Measurements from ENCODE around the gene ABHD18.
"Not testable (repeated sequence)": the region's sequence is repeated elsewhere in the genome, so short reads cannot be mapped to it uniquely, and the experiment has no call there.

The ABHD18 gene

DNA sequence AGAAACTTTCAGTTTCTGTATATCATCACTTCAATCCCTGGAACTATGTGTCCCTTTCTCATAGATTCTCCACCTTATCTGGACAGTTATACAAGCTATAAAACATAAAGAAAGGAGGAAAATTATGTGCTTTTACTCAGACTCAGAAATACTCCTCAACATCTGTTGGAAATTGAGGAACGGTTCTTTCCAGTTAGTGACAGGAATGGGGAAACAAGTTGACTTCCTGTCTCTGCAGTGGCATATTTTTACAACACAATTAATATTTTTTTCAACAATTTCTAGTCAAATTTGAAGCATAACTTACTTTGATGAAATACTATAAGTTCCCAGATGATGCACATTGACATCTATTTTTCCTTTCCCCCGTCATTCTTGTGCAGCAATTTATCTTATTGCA, 27.9 kb downstream of the ABHD18 start:
- DNase-seq: no peak

DNA sequence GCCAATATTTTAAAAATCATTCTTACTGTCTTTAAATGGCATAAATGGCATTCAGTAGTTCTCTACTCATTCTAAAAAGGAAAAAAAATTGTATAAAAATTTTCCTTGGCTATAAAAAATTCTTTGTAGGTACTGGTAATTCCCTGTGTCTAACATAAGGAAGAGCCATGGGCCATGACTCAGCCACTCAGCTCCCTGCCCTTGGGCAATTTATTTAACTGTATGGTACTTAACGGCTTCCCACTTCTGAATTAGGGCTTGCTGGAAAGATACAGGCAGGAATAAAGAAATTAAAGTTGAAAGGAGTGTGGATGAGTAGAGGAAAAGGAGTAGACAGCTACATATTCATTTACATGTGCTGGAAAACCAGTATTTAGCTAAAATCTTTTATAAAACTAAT, 30.6 kb downstream of the ABHD18 start:
- peak; percentile 11 for DNase-seq

DNA sequence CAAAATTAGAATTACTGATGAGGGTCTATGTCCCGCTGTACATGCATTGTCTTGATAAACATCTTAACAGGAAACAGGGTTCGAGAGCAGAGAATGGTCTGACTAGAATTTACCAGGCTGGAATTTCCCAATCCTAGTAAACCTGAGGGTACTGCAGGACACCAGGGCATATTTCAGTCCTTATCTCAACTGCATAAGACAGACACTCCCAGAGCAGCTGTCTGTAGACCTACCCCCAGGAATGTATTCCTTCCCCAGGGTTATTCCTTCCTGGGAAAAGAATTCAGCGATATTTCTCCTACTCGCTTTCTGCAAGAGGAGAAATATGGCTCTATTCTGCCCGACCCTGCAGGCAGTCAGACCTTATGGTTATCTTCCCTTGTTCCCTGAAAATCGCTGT, 31.3 kb downstream of the ABHD18 start:
- DNase-seq: not testable (repeated sequence)

DNA sequence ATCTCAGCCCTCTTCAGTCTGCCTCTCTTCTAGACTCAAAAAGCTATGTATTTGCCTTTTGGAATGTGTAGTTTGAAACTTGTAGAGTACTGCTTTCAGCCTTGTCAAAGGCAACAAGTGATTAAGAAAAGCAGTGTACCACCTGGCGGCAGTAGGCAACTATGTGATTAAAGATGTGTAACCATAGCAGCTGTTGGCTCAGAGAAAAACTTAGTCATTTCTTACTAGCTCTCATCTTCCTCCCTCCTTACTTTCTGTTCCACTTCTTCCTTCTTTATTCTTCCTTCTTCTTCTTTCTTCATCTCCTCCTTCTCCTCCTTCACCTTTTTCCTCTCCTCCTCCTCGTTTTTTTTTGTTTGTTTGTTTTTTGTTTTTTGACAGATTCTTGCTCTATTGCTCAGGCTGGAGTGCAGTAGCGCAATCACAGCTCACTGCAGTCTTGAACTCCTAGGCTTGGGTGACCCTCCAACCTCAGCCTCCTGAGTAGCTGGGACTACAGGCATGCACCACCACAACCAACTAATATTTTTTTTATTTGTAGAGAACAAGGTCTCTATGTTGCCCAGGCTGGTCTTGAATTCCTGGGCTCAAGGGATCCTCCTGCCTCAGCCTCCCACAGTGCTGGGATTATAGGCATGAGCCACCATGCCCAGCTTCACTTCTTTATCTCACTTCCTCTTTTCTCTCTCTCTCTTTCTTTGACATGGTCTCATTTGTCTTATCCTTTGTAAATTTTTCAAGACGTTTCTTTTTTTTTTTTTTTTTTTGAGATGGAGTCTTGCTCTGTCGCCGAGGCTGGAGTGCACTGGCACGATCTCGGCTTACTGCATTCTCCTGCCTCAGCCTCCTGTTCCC, 32.6 kb downstream of the ABHD18 start:
- peak; percentile 5 for DNase-seq

DNA sequence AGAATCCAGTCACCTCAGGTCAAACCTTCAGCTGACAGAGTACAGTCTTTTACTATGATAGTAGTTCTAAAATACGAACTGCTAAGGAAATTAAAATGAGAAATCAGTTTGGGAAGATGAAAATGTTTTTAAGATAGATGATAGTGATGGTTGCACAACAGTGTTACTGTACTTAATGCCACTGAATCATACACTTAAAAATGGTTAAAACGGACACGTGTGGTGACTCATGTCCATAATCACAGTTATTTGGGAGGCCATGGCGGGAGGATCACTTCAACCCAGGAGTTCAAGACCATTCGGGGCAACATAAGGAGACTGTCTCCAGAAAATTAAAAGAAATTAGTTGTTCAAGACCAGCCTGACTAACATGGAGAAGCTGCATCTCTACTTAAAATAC, 41.4 kb downstream of the ABHD18 start:
- DNase-seq: peak; percentile 5

DNA sequence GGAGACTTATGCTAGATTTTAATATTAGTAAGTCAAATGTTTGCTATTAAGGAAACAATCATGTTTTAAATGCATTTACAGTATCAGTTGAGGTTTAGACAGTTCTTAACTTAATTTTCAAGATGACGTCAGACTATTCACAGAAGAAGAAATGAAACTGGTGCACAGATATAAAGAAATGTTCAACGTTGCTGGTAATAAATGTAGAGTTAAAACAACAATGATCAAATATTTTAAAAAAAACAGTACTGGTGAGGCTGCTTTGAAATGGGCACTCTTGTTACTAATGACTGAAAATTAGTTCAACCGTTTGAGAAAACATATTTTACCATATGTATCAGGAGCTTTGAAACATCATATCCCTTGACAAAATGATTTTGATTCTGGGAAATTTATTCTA, 44.2 kb downstream of the ABHD18 start:
- DNase-seq: no peak

DNA sequence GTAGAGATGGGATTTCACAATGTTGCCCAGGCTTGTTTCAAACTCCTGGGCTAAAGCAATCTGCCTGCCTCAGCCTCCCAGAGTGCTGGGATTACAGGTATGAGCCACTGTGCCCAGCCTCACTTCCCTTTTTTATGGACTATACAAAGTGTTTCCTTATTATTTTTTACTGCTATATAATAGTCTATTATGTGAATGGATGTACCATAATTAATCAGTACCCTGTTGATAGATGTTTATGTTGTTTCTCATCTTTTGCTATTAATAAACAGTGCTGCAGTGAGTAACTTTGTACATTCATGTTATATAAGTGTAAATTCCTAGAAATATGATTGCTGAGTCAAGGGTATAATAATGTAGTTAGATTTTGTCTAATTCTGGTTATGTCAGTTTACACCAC, 60.1 kb downstream of the ABHD18 start:
- DNase-seq: no peak

DNA sequence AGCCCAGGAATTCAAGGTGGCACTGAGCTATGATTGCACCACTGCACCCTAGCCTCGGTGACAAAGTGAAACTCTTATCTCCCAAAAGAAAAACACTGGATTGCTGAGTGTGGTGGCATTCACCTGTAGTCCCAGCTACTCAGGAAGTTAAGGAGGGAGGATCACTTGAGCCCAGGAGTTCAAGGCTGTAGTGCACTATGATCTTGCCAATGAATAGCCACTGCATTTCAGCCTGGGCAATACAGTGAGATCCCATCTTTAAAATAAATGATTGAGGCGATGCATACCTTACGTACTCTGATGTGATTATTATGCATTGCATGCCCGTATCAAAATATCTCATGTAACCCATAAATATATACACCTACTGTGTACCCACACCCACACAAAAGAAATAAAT, 64.7 kb downstream of the ABHD18 start:
- DNase-seq: no peak

DNA sequence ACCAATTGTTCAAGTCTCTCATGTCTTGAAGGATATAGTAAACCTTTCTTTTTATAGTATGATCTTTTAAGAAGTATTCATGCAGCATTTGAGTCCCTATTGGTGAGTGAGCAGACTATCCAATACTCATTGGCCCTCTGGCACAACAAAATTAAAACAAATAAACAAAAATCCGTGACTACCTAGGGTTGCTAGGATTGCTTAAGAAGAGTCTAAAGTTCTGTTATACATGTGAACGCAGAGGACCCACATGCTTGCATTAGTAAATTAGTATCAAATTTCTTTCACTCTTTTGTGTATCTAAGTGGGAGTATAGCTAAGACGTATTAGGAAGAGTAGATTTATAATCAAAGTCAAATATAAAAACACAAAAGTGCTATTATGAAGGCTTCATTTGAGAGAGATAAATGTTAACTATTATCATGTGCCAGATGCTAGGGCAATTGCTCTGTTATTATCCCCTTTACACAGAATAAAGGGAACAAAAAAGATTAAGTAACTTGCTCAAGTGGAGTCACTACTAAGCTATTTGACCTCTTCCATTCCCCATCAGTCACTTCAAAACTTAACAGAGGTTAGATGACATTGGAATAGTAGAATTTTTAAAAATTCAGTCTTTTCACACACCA, 66.7 kb downstream of the ABHD18 start:
- no peak for DNase-seq

DNA sequence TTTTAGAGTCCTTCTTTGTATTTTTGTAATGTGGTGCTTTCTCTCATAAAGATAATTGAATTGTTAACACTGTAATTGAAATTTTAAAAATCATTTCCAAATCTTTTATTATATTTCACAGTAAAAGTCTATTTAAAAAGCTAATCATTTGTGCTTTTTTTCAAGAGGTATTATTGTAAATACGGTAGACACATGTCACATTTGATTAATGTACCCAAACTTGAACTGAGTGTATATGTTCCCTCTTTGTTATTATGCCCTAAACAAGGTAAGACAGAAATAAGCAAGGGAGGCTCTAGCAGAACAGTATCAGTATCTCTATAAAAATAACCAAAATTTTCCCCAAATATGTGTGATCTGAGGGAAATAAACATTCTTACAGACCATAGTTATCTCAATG, 74.4 kb downstream of the ABHD18 start:
- DNase-seq: no peak

DNA sequence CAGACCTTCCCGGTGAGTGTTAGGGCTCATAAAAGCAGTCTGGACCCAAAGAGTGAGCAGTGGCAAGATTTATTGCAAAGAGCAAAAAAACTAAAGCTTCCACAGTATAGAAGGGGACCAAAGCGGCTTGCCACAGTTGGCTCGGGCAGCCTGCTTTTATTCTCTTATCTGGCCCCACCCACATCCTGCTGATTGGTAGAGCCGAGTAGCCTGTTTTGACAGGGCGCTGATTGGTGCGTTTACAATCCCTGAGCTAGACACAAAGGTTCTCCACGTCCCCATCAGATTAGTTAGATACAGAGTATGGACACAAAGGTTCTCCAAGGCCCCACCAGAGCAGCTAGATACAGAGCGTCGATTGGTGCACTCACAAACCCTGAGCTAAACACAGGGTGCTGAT, 81.8 kb downstream of the ABHD18 start:
- not testable (repeated sequence) for DNase-seq

DNA sequence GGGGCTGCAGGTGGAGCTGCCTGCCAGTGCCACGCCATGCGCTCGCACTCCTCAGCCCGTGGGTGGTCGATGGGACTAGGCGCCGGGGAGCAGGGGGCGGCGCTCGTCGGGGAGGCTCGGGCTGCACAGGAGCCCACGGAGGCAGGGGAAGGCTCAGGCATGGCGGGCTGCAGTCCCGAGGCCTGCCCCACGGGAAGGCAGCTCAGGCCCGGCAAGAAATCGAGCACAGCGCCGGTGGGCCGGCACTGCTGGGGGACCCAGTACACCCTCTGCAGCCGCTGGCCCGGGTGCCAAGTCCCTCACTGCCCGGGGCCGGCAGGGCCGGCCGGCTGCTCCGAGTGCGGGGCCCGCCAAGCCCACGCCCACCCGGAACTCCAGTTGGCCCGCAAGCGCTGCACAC, 82.3 kb downstream of the ABHD18 start:
- DNase-seq: not testable (repeated sequence)

DNA sequence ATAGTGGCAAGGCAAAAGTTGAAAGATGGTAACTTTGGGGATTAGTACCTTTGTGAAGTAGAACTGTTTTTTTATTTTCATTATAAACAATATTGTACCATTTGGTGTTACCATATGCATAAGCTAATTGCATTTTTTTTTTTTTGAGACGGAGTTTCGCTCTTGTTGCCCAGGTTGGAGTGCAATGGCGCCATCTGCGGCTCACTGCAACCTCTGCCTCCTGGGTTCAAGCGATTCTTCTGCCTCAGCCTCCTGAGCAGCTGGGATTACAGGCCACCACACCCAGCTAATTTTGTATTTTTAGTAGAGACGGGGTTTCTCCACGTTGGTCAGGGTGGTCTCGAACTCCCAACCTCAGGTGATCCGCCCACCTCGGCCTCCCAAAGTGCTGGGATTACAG, 86.0 kb downstream of the ABHD18 start:
- DNase-seq: not testable (repeated sequence)

DNA sequence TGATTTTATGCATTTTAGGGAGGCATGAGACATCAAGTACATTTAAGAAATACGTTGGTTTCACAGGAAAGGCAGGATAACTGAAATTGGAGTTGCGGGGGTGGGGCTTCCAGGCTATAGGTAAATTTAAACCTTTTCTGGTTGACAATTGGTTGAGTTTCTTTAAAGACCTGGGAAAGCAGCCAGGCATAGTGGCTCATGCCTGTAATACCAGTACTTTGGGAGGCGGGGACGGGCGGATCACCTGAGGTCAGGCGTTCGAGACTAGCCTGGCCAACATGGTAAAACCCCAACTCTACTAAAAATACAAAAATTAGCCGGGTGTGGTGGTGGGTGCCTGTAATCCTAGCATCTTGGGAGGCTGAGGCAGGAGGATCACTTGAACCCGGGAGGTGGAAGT, 89.7 kb downstream of the ABHD18 start:
- not testable (repeated sequence) for DNase-seq

DNA sequence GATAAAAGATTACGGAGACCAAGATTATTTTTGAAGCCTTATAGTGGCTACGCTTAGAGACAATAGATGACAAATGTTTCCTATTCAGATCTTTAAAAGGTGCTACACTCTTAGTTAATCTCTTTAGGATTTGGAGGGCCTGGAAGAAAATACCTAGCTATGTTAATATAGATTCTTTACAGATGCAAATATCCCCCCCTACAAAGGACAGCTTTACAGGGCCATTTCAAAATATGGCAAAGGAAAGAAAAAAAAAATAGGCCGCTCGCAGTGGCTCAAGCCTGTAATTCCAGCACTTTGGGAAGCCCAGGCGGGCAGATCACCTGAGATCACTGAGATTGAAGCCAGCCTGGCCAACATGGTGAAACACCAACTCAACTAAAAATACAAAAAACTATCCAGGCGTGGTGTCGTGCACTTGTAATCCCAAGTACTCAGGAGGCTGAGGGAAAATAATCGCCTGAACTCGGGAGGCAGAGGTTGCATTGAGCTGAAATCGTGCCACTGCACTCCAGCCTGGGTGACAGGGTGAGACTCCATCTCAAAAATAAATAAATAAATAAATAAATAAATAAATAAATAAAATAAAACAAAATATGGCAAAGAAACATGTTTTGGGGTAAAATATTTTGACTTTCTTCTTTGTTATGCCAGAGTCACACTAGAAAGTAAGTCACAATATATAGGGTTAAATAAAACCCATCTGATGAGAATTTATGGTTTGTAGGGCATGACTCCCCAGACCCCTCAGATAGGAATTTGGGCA, 90.4 kb downstream of the ABHD18 start:
- DNase-seq: not testable (repeated sequence)

DNA sequence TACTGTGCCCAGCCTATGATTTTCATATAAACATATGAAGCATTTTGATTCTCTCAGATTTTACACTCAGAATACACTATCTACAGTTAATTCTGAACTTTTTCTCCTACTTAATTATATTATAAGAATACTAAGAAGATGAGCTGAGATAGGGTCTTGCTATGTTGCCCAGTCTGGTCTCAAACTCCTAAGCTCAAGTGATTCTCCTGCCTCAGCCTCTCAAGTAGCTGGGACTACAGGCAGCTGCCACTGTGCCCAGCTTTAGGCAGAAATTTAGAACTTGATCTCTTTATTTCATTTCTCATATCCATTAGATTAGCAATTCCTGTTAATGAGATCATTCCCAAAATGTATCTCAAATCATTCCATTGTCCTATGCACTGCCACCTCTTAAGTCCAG, 91.2 kb downstream of the ABHD18 start:
- no peak for DNase-seq

DNA sequence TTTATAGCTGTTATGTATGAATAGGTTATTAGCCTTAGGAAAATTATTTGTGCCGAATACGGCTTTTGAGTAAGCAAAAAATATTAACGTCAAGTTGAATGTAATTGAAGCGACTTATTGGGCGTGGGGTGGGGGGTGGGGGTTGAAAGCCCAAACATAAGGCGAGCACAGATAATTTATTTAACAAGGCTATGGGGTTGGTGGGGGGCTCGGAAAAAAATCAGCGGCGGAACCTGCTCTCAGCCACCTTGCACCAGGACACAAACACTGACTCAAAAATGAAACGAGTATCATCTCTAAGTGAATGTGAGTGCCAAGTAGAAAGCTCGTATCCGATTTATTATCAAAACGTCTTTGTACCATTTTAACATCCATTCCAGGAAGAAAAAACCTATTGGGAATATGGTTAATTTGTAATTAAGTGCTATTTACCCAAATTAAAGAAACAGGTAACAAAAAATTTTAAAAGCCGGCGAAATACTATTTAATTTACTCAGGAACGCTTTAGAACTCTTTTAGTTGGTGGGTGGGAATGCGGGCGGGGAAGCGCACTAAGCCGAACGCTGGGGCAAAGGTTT, 95.0 kb downstream of the ABHD18 start:
- DNase-seq: peak; percentile 4

DNA sequence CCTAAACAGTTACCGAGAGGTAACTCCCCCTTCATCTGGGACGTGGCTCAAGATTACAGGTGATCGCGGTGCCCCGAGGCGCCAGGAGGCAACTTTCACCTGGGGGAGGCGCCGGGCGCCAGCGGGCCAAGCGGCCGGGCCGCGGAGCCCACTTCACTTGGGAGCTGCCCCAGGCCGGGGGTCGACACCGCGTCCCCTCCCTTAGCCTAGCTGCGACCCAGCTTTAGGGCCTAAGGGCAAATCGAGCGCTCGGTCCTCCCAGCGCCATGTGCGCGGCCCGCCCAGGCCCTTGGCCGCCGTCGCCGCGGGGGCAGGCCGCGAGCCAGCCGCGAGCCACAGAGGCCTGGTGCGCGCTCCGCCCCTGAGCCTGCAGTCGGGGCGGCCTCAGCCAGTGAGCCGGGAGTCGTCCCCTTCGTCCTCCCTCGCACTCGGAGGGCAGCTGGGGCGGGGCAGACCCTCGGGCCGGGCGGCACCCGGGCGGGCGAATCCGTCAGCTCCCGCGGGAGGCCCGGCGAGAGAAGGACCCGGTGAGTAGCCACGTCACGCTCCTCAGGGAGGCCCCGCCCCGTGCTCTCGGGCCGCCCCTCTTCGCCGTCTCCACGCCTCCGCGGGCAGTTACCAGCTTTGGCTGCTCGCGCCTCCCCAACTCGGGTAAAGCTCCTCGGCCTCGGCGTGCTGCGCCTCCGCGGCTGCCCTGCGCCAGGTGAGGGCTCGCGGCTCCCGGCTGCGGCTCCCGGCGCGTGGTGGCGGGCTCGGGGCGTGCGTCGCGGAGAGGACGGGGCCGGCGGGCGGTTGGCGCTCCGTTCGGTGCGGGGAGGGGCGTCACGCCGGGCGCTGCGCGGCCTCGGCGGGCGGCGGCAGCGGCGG, 95.7 kb downstream of the ABHD18 start, which contains the start of gene LARP1B:
Gene LARP1B (plus strand): TSS at position 614 of the 867 bp plus-strand sequence. CDS start 13,640 bp downstream, outside the sequence.
- peak; percentile 98 for DNase-seq

DNA sequence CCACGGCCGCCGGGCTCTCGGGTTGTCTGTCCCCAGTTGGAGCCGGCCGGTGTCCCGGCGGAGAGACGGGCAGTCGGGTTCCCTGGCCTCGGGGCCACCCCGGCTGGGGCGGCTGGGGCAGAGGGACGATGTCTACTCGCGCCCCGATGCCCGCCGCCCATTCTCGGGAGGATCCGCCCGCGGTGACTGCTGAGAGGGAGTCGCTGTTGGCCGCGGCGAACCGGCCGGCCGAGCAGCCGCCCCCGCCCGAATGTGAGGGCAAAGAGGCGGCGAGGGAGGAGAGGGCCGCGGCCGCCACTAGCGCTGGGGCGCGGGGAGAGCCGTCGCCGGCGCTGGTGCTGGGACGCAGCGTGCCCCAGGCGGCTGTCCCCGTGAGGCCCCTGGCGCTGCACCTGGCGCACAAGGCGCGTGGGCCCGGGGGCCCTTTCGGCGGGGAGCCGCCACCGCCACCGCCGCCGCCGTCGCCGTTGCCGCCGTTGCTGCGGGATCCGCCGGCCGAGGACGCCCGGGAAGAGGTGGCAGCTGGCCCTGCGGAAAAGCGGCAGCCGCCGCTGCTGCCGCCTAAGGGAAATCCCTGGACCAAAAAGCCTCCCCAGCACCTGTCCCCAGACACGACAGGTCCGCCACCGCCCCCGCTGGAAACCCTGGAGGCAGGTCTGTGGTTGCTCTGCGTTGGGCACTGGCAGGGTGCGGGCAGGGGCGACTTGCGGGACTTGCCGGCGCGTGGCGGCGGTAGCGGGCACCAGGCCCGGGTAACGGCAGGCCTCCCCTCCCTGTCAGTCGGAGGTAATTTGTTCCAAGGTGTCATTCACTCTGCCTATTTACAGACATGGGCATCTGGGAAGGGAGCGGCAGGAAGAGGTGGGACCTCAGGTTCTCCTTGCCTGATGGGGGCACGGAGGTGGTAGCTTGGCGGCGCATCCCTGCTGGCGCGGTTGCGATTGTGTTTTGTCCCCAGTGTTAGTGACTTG, 96.6 kb downstream of the ABHD18 start:
- DNase-seq: peak; percentile 41

DNA sequence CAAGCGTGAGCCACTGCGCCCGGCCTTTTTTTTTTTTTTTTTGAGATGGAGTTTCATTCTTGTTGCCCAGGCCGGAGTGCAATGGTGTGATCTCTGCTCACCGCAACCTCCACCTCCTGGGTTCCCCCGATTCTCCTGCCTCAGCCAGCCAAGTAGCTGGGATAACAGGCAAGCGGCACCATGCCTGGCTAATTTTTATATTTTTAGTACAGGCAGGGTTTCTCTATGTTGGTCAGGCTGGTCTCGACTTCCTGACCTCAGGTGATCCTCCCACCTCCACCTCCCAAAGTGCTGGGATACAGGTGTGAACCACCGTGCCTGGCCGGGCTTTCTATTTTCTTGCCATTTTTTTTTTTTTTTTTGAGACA, 101.2 kb downstream of the ABHD18 start:
- not testable (repeated sequence) for DNase-seq

DNA sequence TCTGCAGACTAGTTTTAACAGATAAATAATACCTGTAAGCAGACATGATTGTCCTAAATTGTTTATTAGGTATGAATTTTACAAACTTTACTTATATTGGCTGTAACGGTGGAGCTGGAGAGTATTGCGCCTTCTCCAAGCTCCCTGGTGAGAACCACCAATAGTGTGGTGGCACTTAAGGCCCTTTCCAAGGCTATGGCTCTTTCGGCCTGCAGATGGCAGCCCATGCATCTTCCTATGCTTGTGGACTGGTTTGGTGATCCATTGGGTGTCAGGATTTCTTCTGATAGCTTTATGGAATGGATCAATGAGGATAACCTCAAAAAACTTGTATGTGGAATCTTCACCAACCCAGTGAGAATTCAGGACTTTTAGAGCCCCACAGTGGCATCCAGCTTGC, 103.7 kb downstream of the ABHD18 start:
- DNase-seq: peak; percentile 32
